Panc1 (cell line): ENCODE data around the gene SULT1E1. TPM values are rescaled to one million over a fixed set of nuclear protein-coding genes. Genes with fewer than 3 reads are reported as not detected.

Source experiments
- ATAC-seq: fragments of 200-7000 bp; cut with Tn5 transposase; 2 replicates; pipeline ENCODE4 v1.9.1; 2020; ENCODE audit warnings: mild to moderate bottlenecking, moderate library complexity
- Bru-seq: library from RNA; stranded (reverse); fragments of 400-500 nt; gene quantifications from one replicate; lab custom pipeline; 2021; lab: Mats Ljungman, UMichigan
- BruChase-seq, 2 experiments: library from RNA; stranded (reverse); fragments of 400-500 nt; gene quantifications; one replicate each; lab custom pipeline; 2021; lab: Mats Ljungman, UMichigan
- BruUV-seq: library from RNA; stranded (reverse); fragments of 400-500 nt; replicated peaks from 2 replicates; lab custom pipeline; 2021; lab: Mats Ljungman, UMichigan
- CTCF ChIA-PET: fragments of 300-600 bp; sonication (Branson Sonifier 250); formaldehyde crosslinking; loops from one replicate; lab custom pipeline; 2022; ENCODE audit warnings: antibody characterized with exemption; lab: Charles Lee
- POLR2A ChIA-PET: fragments of 300-600 bp; sonication (Branson Sonifier 250); formaldehyde crosslinking; loops from one replicate; lab custom pipeline; 2022; ENCODE audit warnings: antibody characterized with exemption; lab: Charles Lee
- DNase-seq: peaks from one replicate; pipeline ENCODE4 v3.0.0-alpha.2; 2010; ENCODE audit warnings: low read depth, low spot score
- H3K27ac ChIP-seq: 2 replicates; pipeline ENCODE4 v1.5.1; 2011; ENCODE audit warnings: mild to moderate bottlenecking, low read length, inconsistent platforms
- H3K27me3 ChIP-seq: fragments of 200-500 bp; sonication (Bioruptor generic); 2 replicates; pipeline ENCODE4 v1.6.0; 2014; ENCODE audit warnings: low read length, inconsistent platforms; ENCODE audit not compliant: control insufficient read depth, insufficient read depth
- H3K36me3 ChIP-seq: fragments of 200-500 bp; sonication (Bioruptor generic); 2 replicates; pipeline ENCODE4 v1.5.1; 2014; ENCODE audit warnings: inconsistent platforms, mild to moderate bottlenecking, low read length, moderate library complexity; ENCODE audit not compliant: control insufficient read depth, insufficient read depth
- H3K4me1 ChIP-seq: 2 replicates; pipeline ENCODE4 v1.5.1; 2011; ENCODE audit warnings: inconsistent platforms, mild to moderate bottlenecking, low read length, moderate library complexity; ENCODE audit not compliant: control insufficient read depth, insufficient read depth
- H3K4me3 ChIP-seq, 2 experiments: 2 replicates each; pipeline ENCODE4 v1.5.1; 2011 to 2012; ENCODE audit warnings: low read depth in 2 of 2, low read length in 2 of 2, mild to moderate bottlenecking in 2 of 2, inconsistent platforms in 1 of 2, moderate library complexity in 1 of 2
- H3K9me3 ChIP-seq: fragments of 200-500 bp; sonication (Bioruptor generic); 2 replicates; pipeline ENCODE4 v1.5.1; 2014; ENCODE audit warnings: low read depth, mild to moderate bottlenecking, inconsistent platforms, low read length, moderate library complexity; ENCODE audit not compliant: control insufficient read depth, insufficient read depth
- POLR2AphosphoS5 ChIP-seq: IDR thresholded peaks from 2 replicates; pipeline ENCODE4 v1.6.1; 2012; ENCODE audit warnings: mild to moderate bottlenecking, low read depth, low read length, moderate library complexity
- SIN3A ChIP-seq: IDR thresholded peaks from 2 replicates; pipeline ENCODE4 v1.6.1; 2012; ENCODE audit warnings: low read depth, mild to moderate bottlenecking, low read length, moderate library complexity, borderline replicate concordance; ENCODE audit not compliant: insufficient read depth
- TCF7L2 ChIP-seq: IDR thresholded peaks from 2 replicates; pipeline ENCODE4 v1.6.1; 2011; ENCODE audit warnings: mild to moderate bottlenecking, low read depth, low read length, inconsistent platforms
- in situ Hi-C: cut with HindIII; loops from 2 replicates; pipeline ENCODE4 v1.10.0; 2016; ENCODE audit warnings: low sequenced_read_pairs, low pct_unique_long_range_greater_than_20kb
- intact Hi-C: fragments of 100-400 bp; cut with micrococcal nuclease; formaldehyde crosslinking; loops from one replicate; pipeline ENCODE4 v1.10.0; 2022; ENCODE audit not compliant: unreplicated experiment
- long read RNA-seq: library from polyadenylated mRNA; unstranded; transcript quantifications from one replicate; pipeline ENCODE4 v2.0.0, GENCODE V29; 2021; ENCODE audit not compliant: unreplicated experiment
- polyA plus RNA-seq: library from polyadenylated mRNA; unstranded; fragments of >200 nt; gene quantifications from one replicate; pipeline ENCODE4 v1.2.1, GENCODE V29; 2012; ENCODE audit warnings: missing spikeins; ENCODE audit not compliant: insufficient read length
- total RNA-seq: library from RNA; stranded (reverse); gene quantifications from one replicate; pipeline ENCODE4 v1.2.1, GENCODE V29; 2021; ENCODE audit not compliant: unreplicated experiment
- TF ChIP-seq, protein P1 (sequence below), 2 experiments: IDR thresholded peaks; 2 replicates each; pipeline ENCODE4 v1.6.1; 2011 to 2012; ENCODE audit warnings: low read depth in 2 of 2, control low read depth in 1 of 2, low read length in 1 of 2, mild to moderate bottlenecking in 1 of 2, moderate library complexity in 1 of 2; ENCODE audit not compliant: insufficient read depth in 1 of 2
- TF ChIP-seq, protein P2 (sequence below): fragments of 450-650 bp; IDR thresholded peaks from 2 replicates; pipeline ENCODE4 v1.5.1; 2017; ENCODE audit warnings: mild to moderate bottlenecking

The SULT1E1 gene, protein sequence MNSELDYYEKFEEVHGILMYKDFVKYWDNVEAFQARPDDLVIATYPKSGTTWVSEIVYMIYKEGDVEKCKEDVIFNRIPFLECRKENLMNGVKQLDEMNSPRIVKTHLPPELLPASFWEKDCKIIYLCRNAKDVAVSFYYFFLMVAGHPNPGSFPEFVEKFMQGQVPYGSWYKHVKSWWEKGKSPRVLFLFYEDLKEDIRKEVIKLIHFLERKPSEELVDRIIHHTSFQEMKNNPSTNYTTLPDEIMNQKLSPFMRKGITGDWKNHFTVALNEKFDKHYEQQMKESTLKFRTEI
- total RNA-seq (not detected), Bru-seq, nascent RNA (not detected), BruChase-seq, experiment 1, labeled RNA remaining after a 2-hour chase (not detected), BruChase-seq, experiment 2, labeled RNA remaining after a 6-hour chase (not detected)
- polyA plus RNA-seq = not detected
- long read RNA-seq = 0 reads

DNA sequence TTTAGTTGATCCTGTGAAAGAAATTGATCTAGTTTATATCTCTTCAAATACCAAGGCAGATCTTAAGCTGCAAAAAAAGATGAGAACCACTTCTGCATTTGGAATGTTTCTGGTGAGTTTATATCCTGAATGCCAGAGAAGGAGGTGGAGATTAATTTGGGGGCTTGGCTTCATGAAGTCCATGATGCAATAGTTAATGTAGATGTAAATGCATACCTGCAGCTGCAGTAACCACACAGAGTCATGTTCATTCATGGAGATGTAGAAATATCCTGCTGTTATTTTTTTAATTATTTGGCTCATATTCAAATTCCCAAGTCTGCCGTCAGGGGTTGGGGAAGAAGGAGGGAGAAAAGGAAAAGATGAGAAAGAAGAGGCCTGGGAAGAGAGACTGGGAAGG lies at the start of gene SULT1E1:
TSS of gene SULT1E1 (minus strand) at position 94 of the 400 bp plus-strand sequence. CDS start 2,501 bp downstream, outside the sequence.
- no TSS peak for BruUV-seq
- Histone ChIP-seq H3K4me3 (peak within 1 kb of the TSS in 1 of 2 experiments; percentile 12; a peak in 1 of 4 replicates), H3K9me3 (no peaks in the 10 kb centered on the region), H3K36me3 (no peaks in the 10 kb centered on the region), H3K4me1 (no peaks in the 10 kb centered on the region), H3K27ac (no peak within 1 kb of the TSS), H3K27me3 (no peaks in the 10 kb centered on the region)
- TF ChIP-seq, protein P1, sequence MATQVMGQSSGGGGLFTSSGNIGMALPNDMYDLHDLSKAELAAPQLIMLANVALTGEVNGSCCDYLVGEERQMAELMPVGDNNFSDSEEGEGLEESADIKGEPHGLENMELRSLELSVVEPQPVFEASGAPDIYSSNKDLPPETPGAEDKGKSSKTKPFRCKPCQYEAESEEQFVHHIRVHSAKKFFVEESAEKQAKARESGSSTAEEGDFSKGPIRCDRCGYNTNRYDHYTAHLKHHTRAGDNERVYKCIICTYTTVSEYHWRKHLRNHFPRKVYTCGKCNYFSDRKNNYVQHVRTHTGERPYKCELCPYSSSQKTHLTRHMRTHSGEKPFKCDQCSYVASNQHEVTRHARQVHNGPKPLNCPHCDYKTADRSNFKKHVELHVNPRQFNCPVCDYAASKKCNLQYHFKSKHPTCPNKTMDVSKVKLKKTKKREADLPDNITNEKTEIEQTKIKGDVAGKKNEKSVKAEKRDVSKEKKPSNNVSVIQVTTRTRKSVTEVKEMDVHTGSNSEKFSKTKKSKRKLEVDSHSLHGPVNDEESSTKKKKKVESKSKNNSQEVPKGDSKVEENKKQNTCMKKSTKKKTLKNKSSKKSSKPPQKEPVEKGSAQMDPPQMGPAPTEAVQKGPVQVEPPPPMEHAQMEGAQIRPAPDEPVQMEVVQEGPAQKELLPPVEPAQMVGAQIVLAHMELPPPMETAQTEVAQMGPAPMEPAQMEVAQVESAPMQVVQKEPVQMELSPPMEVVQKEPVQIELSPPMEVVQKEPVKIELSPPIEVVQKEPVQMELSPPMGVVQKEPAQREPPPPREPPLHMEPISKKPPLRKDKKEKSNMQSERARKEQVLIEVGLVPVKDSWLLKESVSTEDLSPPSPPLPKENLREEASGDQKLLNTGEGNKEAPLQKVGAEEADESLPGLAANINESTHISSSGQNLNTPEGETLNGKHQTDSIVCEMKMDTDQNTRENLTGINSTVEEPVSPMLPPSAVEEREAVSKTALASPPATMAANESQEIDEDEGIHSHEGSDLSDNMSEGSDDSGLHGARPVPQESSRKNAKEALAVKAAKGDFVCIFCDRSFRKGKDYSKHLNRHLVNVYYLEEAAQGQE (IDR thresholded peaks at IDR 0.05; ENCODE audit: insufficient read depth in 1 of 2, low read depth in 2 of 2, low read length in 1 of 2) = no peak
- intact Hi-C loops (no loop called here), in situ Hi-C loops (no loop called here)
- DNase-seq = no peak
- POLR2A ChIA-PET = no interaction called here
- ATAC-seq = no peak
- CTCF ChIA-PET = no interaction called here

GRCh38 chr4:69909195-69909594 lies 49.2 kb upstream of the SULT1E1 start:
- intact Hi-C loops = no loop called here
- Histone ChIP-seq H3K4me1 (no peaks in the 10 kb centered on the region), H3K27ac (no peak overlapping the region), H3K36me3 (no peaks in the 10 kb centered on the region), H3K9me3 (no peaks in the 10 kb centered on the region), H3K27me3 (no peaks in the 10 kb centered on the region), H3K4me3 (no peak overlapping the region)
- ATAC-seq (no peak), DNase-seq (no peak)
- POLR2A ChIA-PET = no interaction called here
- no TSS peak for BruUV-seq
- in situ Hi-C loops = no loop called here
- TF ChIP-seq, protein P2, sequence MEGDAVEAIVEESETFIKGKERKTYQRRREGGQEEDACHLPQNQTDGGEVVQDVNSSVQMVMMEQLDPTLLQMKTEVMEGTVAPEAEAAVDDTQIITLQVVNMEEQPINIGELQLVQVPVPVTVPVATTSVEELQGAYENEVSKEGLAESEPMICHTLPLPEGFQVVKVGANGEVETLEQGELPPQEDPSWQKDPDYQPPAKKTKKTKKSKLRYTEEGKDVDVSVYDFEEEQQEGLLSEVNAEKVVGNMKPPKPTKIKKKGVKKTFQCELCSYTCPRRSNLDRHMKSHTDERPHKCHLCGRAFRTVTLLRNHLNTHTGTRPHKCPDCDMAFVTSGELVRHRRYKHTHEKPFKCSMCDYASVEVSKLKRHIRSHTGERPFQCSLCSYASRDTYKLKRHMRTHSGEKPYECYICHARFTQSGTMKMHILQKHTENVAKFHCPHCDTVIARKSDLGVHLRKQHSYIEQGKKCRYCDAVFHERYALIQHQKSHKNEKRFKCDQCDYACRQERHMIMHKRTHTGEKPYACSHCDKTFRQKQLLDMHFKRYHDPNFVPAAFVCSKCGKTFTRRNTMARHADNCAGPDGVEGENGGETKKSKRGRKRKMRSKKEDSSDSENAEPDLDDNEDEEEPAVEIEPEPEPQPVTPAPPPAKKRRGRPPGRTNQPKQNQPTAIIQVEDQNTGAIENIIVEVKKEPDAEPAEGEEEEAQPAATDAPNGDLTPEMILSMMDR = no peak
- TF ChIP-seq, protein P1 (IDR thresholded peaks at IDR 0.05; ENCODE audit: insufficient read depth in 1 of 2, low read depth in 2 of 2, low read length in 1 of 2) = no peak
- TF ChIP-seq POLR2AphosphoS5 (no peak), TCF7L2 (no peak), SIN3A (no peak)
- CTCF ChIA-PET = no interaction called here
